Measurements from ENCODE around the gene ZRANB3.

The ZRANB3 gene

GRCh38 chr2:135099802-135100483, 431.1 kb downstream of the ZRANB3 start:
- H3K4me3 ChIP-seq (ENCODE audit: low read length, poor library complexity, severe bottlenecking) = no peak overlapping the region
- H3K36me3 ChIP-seq (ENCODE audit: insufficient read depth, low read length) = peaks cover 12% of the 10 kb centered on the region; the same call in 1 of the 2 replicates
- no peak overlapping the region for H3K4me2 ChIP-seq (ENCODE audit: low read depth, low read length, poor library complexity, severe bottlenecking)
- H2AFZ ChIP-seq (ENCODE audit: low read length) = no peak overlapping the region
- H3K27me3 ChIP-seq (ENCODE audit: insufficient read depth, low read length, poor library complexity, severe bottlenecking) = no peaks in the 10 kb centered on the region
- H3K9ac ChIP-seq (ENCODE audit: low read depth, low read length, poor library complexity, severe bottlenecking) = no peak overlapping the region
- no peaks in the 10 kb centered on the region for H3F3A ChIP-seq (ENCODE audit: low read depth)
- H4K20me1 ChIP-seq (ENCODE audit: insufficient read depth, low read length, poor library complexity, severe bottlenecking) = no peaks in the 10 kb centered on the region
- TF ChIP-seq EZH2phosphoT487 (IDR thresholded peaks at IDR 0.05; ENCODE audit: borderline replicate concordance) (no peak), CTCF (conservative IDR thresholded peaks at IDR 0.05; ENCODE audit: low read length) (no peak)
- H3K79me2 ChIP-seq (ENCODE audit: insufficient read depth, low read length) = no peaks in the 10 kb centered on the region
- H3K4me1 ChIP-seq (ENCODE audit: insufficient read depth, low read length, poor library complexity, severe bottlenecking) = peaks cover 4% of the 10 kb centered on the region
- H3K9me3 ChIP-seq (ENCODE audit: insufficient read depth, low read depth, low read length) = no peaks in the 10 kb centered on the region; the same call in 1 of the 2 replicates
- no peaks in the 10 kb centered on the region for H3K9me2 ChIP-seq (replicated peaks; ENCODE audit: low read depth, low read length)

- no peak for TF ChIP-seq CTCF (conservative IDR thresholded peaks at IDR 0.05; ENCODE audit: low read length)
- no peak for TF ChIP-seq EZH2phosphoT487 (IDR thresholded peaks at IDR 0.05; ENCODE audit: borderline replicate concordance)
- Histone ChIP-seq H3K4me2 (ENCODE audit: low read depth, low read length, poor library complexity, severe bottlenecking) (no peak overlapping the region), H3K9me2 (replicated peaks; ENCODE audit: low read depth, low read length) (no peaks in the 10 kb centered on the region), H3K4me3 (ENCODE audit: low read length, poor library complexity, severe bottlenecking) (no peak overlapping the region), H2AFZ (ENCODE audit: low read length) (no peak overlapping the region), H3K27me3 (ENCODE audit: insufficient read depth, low read length, poor library complexity, severe bottlenecking) (no peaks in the 10 kb centered on the region), H3K79me2 (ENCODE audit: insufficient read depth, low read length) (no peaks in the 10 kb centered on the region), H3K9ac (ENCODE audit: low read depth, low read length, poor library complexity, severe bottlenecking) (no peak overlapping the region), H4K20me1 (ENCODE audit: insufficient read depth, low read length, poor library complexity, severe bottlenecking) (no peaks in the 10 kb centered on the region), H3F3A (ENCODE audit: low read depth) (peaks cover 2% of the 10 kb centered on the region; the same call in 1 of the 2 replicates), H3K9me3 (ENCODE audit: insufficient read depth, low read depth, low read length) (no peaks in the 10 kb centered on the region), H3K36me3 (ENCODE audit: insufficient read depth, low read length) (peaks cover 22% of the 10 kb centered on the region; the same call in 1 of the 2 replicates), H3K4me1 (ENCODE audit: insufficient read depth, low read length, poor library complexity, severe bottlenecking) (peaks cover 11% of the 10 kb centered on the region)
Measured at GRCh38 chr2:135097532-135098231, 433.3 kb downstream of the ZRANB3 start.

GRCh38 chr2:135096665-135097446, 434.2 kb downstream of the ZRANB3 start:
- Histone ChIP-seq H3K4me2 (ENCODE audit: low read depth, low read length, poor library complexity, severe bottlenecking) (no peak overlapping the region), H3F3A (ENCODE audit: low read depth) (peaks cover 2% of the 10 kb centered on the region; the same call in 1 of the 2 replicates), H3K9ac (ENCODE audit: low read depth, low read length, poor library complexity, severe bottlenecking) (no peak overlapping the region), H3K4me1 (ENCODE audit: insufficient read depth, low read length, poor library complexity, severe bottlenecking) (peaks cover 11% of the 10 kb centered on the region), H3K4me3 (ENCODE audit: low read length, poor library complexity, severe bottlenecking) (no peak overlapping the region), H3K9me2 (replicated peaks; ENCODE audit: low read depth, low read length) (no peaks in the 10 kb centered on the region), H3K27me3 (ENCODE audit: insufficient read depth, low read length, poor library complexity, severe bottlenecking) (no peaks in the 10 kb centered on the region), H3K9me3 (ENCODE audit: insufficient read depth, low read depth, low read length) (no peaks in the 10 kb centered on the region), H3K36me3 (ENCODE audit: insufficient read depth, low read length) (peaks cover 22% of the 10 kb centered on the region; the same call in 1 of the 2 replicates), H2AFZ (ENCODE audit: low read length) (no peak overlapping the region), H4K20me1 (ENCODE audit: insufficient read depth, low read length, poor library complexity, severe bottlenecking) (no peaks in the 10 kb centered on the region), H3K79me2 (ENCODE audit: insufficient read depth, low read length) (no peaks in the 10 kb centered on the region)
- TF ChIP-seq EZH2phosphoT487 (IDR thresholded peaks at IDR 0.05; ENCODE audit: borderline replicate concordance) (no peak), CTCF (conservative IDR thresholded peaks at IDR 0.05; ENCODE audit: low read length) (no peak)
